ENCODE results near the gene PTMS. TPM values are rescaled to one million over a fixed set of nuclear protein-coding genes. Genes with fewer than 3 reads are reported as not detected.

Gene PTMS
- total and polyA plus RNA-seq, 2 of the 13 experiments (the other 11 are each of a cell fraction or from before 2014, with no cell fraction given) = 40.5 to 82.4 TPM

- TF ChIP-seq REST (IDR thresholded peaks at IDR 0.05; ENCODE audit: borderline replicate concordance in 1 of 2, low read depth in 1 of 2, low read length in 2 of 2) (no peak), ARHGAP35 (CRISPR knock-in tag; IDR thresholded peaks at IDR 0.05; ENCODE audit: borderline replicate concordance) (peak; percentile 44; the same call in 1 of the 2 replicates), ZNF121 (CRISPR knock-in tag; IDR thresholded peaks at IDR 0.05) (no peak), FOXP4 (CRISPR knock-in tag; IDR thresholded peaks at IDR 0.05) (no peak), POLR2A (IDR thresholded peaks at IDR 0.05; ENCODE audit: insufficient read depth in 1 of 2, low read depth in 2 of 2, low read length in 2 of 2) (0 out of 4 replicates have a peak, but pooled peaks of 1 of the 2 experiments have one; percentile 33), ZNF12 (CRISPR knock-in tag; IDR thresholded peaks at IDR 0.05) (0 out of 2 replicates have a peak, but pooled peaks have one; percentile 29), ZC3H4 (CRISPR knock-in tag; IDR thresholded peaks at IDR 0.05; ENCODE audit: borderline replicate concordance) (no peak), ZBTB25 (CRISPR knock-in tag; IDR thresholded peaks at IDR 0.05) (peak; percentile 55; the same call in 1 of the 2 replicates), GTF3A (CRISPR knock-in tag; conservative IDR thresholded peaks at IDR 0.05) (no peak), ZNF333 (CRISPR knock-in tag; IDR thresholded peaks at IDR 0.05; ENCODE audit: borderline replicate concordance) (no peak; the same call in 1 of the 2 replicates), PPARG (CRISPR knock-in tag; conservative IDR thresholded peaks at IDR 0.05) (no peak), ERF (CRISPR knock-in tag; IDR thresholded peaks at IDR 0.05) (peak; percentile 79; the same call in 1 of the 2 replicates), ZNF660 (CRISPR knock-in tag; IDR thresholded peaks at IDR 0.05; ENCODE audit: borderline replicate concordance, low read depth) (no peak), ISL2 (CRISPR knock-in tag; IDR thresholded peaks at IDR 0.05) (peak; percentile 68; the same call in 1 of the 2 replicates), TBP (CRISPR knock-in tag; IDR thresholded peaks at IDR 0.05) (no peak), ZBTB21 (CRISPR knock-in tag; IDR thresholded peaks at IDR 0.05) (no peak), ZNF777 (CRISPR knock-in tag; IDR thresholded peaks at IDR 0.05) (no peak), LBX2 (CRISPR knock-in tag; IDR thresholded peaks at IDR 0.05; ENCODE audit: borderline replicate concordance) (no peak), FUBP1 (CRISPR knock-in tag; IDR thresholded peaks at IDR 0.05; ENCODE audit: borderline replicate concordance) (no peak)
Observed at GRCh38 chr12:6778574-6779550, 12.7 kb downstream of the PTMS start (continued).

All from HepG2 (cell line).